Ecto neural progenitor cell (in vitro differentiated cells): ENCODE data around the gene CHPF.
A peak's percentile ranks its signal among the peaks of the same experiment; 100 is the strongest.

Source experiments
- DNase-seq: peaks from one replicate; pipeline ENCODE4 v3.0.0-alpha.2; 2018; ENCODE audit warnings: low spot score

CHPF gene

GRCh38 chr2:219551441-219552381 lies 8.1 kb upstream of the CHPF start:
- DNase-seq: no peak

- no peak for DNase-seq
Measured at GRCh38 chr2:219549619-219550018, 6.0 kb upstream of the CHPF start.

- no peak for DNase-seq
Measured at GRCh38 chr2:219548990-219549389, 5.4 kb upstream of the CHPF start.

- no peak for DNase-seq
Measured at GRCh38 chr2:219547621-219548020, 4.0 kb upstream of the CHPF start.

- DNase-seq: no peak
Measured at GRCh38 chr2:219545943-219546352, 2.3 kb upstream of the CHPF start.

GRCh38 chr2:219545295-219545942 lies 1.8 kb upstream of the CHPF start:
- no peak for DNase-seq

DNA sequence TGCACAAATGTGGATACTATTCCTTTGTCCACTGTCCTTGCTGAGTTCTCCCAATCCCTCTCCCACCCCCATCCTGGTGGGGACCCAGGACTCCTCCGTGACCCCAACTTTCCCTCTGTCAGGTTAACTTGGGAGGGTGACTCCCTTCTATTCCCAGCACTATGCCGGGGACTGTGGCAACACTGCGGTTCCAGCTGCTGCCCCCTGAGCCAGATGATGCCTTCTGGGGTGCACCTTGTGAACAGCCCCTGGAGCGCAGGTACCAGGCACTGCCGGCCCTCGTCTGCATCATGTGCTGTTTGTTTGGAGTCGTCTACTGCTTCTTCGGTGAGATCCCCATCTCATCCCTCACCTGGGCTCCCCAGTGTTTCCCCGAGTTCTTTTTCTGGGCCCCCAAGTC lies 958 bp upstream of the CHPF start:
- DNase-seq: no peak

DNA sequence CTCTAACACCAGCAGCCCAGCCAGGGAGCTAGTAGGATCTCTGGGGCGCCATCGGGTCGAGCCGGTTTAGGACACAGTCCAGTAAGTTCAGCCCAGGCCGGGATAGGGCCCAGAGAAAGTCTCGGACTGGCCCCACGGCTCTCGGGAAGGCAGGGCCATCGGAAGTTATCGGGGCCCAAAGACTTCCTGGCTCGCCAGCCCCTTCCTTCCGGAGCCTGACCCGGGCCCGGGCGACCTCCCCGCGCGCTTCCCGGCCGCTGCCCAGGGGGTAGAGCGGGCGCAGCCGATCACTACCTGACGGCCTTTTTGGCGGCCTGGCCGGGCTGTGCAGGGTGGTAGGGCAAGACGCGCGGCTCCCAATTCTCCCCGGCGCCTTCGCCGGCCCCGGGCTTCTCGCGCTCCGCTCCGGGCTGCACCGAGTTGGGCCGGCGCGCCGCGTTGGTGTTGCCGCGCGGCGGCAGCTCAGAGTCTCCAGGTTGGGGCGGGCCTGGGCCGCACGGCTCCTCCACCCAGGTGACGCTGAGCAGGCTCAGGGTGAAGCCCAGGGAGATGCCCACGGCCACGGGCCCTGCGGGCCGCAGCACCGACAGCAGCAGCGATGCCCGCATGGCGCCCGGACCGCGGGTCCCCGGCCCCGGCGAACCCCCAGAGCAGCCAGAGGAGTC lies 546 bp downstream of the CHPF start:
- DNase-seq: no peak

- peak; percentile 92 for DNase-seq
Measured at GRCh38 chr2:219541611-219542180, 1.9 kb downstream of the CHPF start.

- DNase-seq: no peak
Measured at GRCh38 chr2:219540784-219541504, 2.7 kb downstream of the CHPF start.

- DNase-seq: no peak
Measured at GRCh38 chr2:219539926-219540678, 3.5 kb downstream of the CHPF start.

DNA sequence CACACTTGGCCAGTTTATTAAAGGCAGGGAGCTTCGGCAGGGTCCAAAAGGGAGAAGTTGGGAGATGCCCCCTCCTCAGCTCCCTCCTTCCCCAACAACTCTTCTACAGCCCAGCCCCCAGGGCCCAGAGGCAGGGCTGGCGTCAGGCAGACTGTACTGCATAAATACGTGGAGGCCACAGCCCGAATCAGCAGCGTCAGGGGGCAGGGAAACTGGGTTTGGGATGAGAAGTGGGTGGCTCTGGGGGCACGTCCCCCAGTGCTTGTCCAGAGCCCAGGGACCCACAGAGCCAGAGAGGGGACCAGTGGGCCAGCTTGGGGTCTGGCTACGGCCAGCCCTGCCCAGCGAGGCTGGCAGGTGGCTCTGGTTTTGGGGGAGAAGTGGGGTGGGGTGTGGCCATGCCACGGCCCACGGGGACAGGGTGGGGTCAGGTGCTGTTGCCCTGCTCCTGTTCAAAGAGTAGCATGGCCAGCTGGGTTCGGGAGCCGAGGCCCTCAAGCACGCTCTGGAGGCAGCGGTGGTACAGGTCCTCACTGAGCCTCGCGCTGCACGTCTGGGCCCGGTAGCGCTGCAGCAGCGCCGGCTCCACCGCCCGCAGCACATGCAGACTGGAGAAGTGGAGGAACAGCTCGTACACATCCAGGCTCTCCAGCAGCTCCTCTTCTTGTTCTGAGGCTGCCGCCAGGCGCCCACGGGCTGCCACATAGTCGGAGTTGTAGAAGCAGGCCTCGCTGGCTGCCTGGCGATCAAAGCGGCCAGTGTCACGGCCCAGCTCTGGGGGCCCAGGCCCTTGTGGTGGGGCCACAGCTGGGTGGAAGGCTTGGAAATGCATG lies 4.4 kb downstream of the CHPF start:
- DNase-seq: no peak

DNA sequence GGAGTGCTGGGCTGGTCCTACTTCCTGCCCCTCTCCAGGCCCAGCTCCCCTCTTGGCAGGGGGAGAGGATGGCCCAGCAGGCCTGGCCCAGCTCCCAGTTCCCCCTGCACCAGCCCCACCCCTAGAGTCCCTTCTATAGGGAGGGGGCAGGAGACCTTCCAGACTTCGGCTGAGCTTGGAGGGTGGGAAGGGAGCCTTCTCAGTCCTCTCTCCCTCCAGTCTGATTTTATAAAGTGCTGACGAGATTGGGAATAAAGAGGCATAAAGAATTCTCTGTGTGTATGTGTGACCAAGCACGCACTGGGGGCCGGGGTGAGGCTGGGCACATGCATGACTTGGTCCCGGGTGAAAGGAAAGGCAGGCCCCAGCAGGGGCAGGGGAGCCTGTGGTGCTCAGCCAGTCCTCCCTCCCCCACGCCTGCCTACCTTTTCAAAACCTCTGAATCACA lies 5.1 kb downstream of the CHPF start:
- DNase-seq: no peak

DNA sequence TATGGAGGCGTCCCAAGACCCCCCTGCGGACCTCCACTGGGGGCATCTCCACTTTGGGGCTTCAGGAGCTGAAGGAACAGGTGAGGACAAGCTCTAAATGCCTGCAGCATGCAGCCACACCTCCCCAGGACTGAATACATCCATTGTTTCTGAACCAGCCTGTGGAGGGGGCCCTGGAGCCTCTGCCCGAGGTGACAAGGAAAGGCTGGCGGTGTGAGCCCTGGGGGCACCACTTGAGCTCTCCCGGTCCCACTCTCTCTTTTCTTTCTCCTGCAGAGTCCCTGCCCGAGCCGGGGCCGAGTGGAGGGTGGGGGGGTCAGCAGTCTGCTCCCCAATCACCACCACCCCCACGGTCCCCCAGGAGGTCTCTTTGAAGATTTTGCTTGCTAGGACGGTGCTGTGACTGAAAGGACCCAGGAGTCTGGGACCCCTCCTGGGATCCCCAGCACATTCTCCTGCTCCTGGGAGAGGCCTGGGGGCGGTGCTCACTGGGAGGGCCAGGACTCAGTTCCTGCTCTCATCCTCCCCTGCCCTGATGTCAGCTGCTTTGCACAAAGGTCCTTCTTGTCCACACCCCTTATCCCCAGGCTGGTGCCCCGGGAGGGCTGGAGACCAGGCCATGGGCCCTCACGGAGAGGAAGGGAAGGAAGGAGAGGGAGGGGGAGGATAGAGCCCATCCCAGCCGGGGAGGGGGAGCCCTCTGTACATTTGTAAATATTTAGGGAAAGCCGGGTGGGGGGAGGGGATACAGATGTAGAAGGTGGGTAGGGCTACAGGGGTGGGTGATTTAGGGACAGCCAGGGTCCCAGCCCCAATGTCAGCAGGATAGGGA lies 5.7 kb downstream of the CHPF start:
- no peak for DNase-seq

DNA sequence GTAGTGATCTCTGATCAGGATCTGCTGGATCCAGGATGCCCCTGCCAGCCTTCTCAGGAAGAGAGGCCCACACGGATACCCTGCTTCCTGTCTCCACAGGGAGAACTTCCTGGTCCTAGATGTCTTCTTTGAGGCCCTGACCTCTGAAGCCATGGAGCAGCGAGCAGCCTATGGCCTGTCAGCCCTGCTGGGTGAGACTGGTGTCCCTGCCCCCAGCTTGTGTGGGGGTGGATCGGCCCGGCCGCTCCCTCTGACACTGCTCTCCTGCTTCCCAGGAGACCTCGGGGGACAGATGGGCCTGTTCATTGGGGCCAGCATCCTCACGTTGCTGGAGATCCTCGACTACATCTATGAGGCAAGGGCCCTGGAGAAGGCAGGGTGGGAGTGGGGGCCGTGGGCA lies 6.6 kb downstream of the CHPF start:
- no peak for DNase-seq

- DNase-seq: no peak
Measured at GRCh38 chr2:219536425-219536824, 7.2 kb downstream of the CHPF start.

DNA sequence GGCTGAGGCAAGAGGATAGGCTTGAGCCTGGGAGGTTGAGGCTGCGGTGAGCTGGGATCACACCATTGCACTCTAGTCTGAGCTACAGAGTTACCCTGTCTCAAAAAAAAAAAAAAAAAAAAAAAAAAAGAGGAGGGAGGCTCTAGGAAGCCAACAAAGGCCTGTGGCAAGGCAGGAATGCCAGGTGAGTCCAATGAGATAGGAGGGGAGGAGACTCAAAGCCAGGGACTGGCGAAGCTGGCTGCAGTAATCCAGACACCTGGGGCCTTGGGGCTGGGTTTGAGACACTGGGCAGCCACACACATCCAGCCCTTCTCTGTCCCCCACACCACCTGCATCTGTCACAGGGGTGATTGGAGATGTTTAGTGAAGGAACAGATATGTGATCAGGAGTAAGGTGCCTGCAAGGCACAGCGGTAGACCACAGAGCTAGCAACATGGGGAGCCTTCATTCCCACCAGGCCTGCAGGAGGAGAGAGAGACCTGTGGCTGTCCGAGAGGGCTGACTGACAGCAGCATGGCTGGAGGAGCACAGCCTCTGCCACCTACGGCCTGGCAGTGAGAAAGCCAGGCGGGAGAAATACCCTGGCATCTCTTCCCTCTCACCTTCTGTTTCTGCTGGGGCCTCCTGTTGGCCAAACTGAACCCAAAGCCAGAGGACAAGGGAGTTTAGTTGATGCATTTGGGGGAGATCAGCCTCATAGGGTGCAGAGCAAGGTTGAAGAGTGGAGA lies 9.5 kb downstream of the CHPF start:
- no peak for DNase-seq

- no peak for DNase-seq
Measured at GRCh38 chr2:219532378-219532649, 11.3 kb downstream of the CHPF start.
